ENCODE results near the gene ARID5B.
A peak's percentile ranks its signal among the peaks of the same experiment; 100 is the strongest.

ARID5B gene

GRCh38 chr10:61900829-61901792, at the start of gene ARID5B:
TSS of gene ARID5B (plus strand) at chr10:61901699. CDS start at chr10:61901710, 11 bp downstream.
- no peak for TF ChIP-seq CTCF (IDR thresholded peaks at IDR 0.05; ENCODE audit: low read length, missing control alignments)
- H3K4me3 ChIP-seq (replicated peaks; ENCODE audit: low read depth, low read length) = peak within 1 kb of the TSS; percentile 68
- DNase-seq (ENCODE audit: low read depth) = peak; percentile 79

- no peak for DNase-seq (ENCODE audit: low read depth)
- H3K4me3 ChIP-seq (replicated peaks; ENCODE audit: low read depth, low read length) = no peak overlapping the region
- no peak for TF ChIP-seq CTCF (IDR thresholded peaks at IDR 0.05; ENCODE audit: low read length, missing control alignments)
Measured at GRCh38 chr10:61852261-61852660, 49.2 kb upstream of the ARID5B start.

GRCh38 chr10:61855771-61856170, 45.7 kb upstream of the ARID5B start:
- TF ChIP-seq CTCF (IDR thresholded peaks at IDR 0.05; ENCODE audit: low read length, missing control alignments) = no peak
- no peak overlapping the region for H3K4me3 ChIP-seq (replicated peaks; ENCODE audit: low read depth, low read length)
- DNase-seq (ENCODE audit: low read depth) = no peak

- H3K4me3 ChIP-seq (replicated peaks; ENCODE audit: low read depth, low read length) = no peak overlapping the region
- no peak for TF ChIP-seq CTCF (IDR thresholded peaks at IDR 0.05; ENCODE audit: low read length, missing control alignments)
- DNase-seq (ENCODE audit: low read depth) = no peak
Measured at GRCh38 chr10:61857746-61858145, 43.8 kb upstream of the ARID5B start.

GRCh38 chr10:61859786-61860185, 41.7 kb upstream of the ARID5B start:
- H3K4me3 ChIP-seq (replicated peaks; ENCODE audit: low read depth, low read length) = no peak overlapping the region
- no peak for DNase-seq (ENCODE audit: low read depth)
- no peak for TF ChIP-seq CTCF (IDR thresholded peaks at IDR 0.05; ENCODE audit: low read length, missing control alignments)

- TF ChIP-seq CTCF (IDR thresholded peaks at IDR 0.05; ENCODE audit: low read length, missing control alignments) = no peak
- no peak for DNase-seq (ENCODE audit: low read depth)
- no peak overlapping the region for H3K4me3 ChIP-seq (replicated peaks; ENCODE audit: low read depth, low read length)
Measured at GRCh38 chr10:61860964-61861758, 40.3 kb upstream of the ARID5B start.
